ENCODE results near the gene SUSD3. TPM values are rescaled to one million over a fixed set of nuclear protein-coding genes. Genes with fewer than 3 reads are reported as not detected.

The SUSD3 gene
- total and polyA plus RNA-seq, 2 of the 4 experiments (the other 2 are of a cell fraction), result 0.54 to 1.5 TPM

GRCh38 chr9:93057703-93058354 lies 672 bp upstream of the SUSD3 start:
- peaks cover 2% of the 10 kb centered on the region; the same call in 1 of the 2 replicates for H3K4me1 ChIP-seq (ENCODE audit: control insufficient read depth, insufficient read depth, low read length)
- no peaks in the 10 kb centered on the region for H3K9me3 ChIP-seq (ENCODE audit: control insufficient read depth, insufficient read depth, low read length)
- BruUV-seq (replicated peaks), result no TSS peak
- no peak overlapping the region for H2BK120ac ChIP-seq (ENCODE audit: low read depth, low read length)
- ATAC-seq (ENCODE audit: low read depth), result no peak
- no peaks in the 10 kb centered on the region for H3K36me3 ChIP-seq (ENCODE audit: control insufficient read depth, insufficient read depth, low read length)
- ChIA-PET CTCF (no interaction called here), POLR2A (ENCODE audit: unreplicated experiment) (no interaction called here)
- no peaks in the 10 kb centered on the region; the same call in 1 of the 2 replicates for H3K9me1 ChIP-seq (ENCODE audit: insufficient read depth, low read length)
- H4K8ac ChIP-seq (ENCODE audit: low read depth in 2 of 2, low read length in 2 of 2), result no peak overlapping the region
- H3K9ac ChIP-seq (ENCODE audit: low read depth, low read length), result no peak overlapping the region
- no peaks in the 10 kb centered on the region for H4K20me1 ChIP-seq (ENCODE audit: insufficient read depth, low read length)
- no peak overlapping the region for H3K4me2 ChIP-seq (ENCODE audit: low read depth, low read length)
- no peak overlapping the region for H3K27ac ChIP-seq (ENCODE audit: insufficient read depth, low read length)
- intact Hi-C loops (cut with micrococcal nuclease), result no loop called here
- peaks cover 20% of the 10 kb centered on the region for H3K27me3 ChIP-seq (ENCODE audit: control insufficient read depth, insufficient read depth, low read length)
- H2BK15ac ChIP-seq (ENCODE audit: low read depth, low read length), result no peak overlapping the region
- dilution Hi-C loops (cut with HindIII; ENCODE audit: low sequenced_read_pairs, unreplicated experiment), result no loop called here
- 67% methylated on average over 1 of the region's 14 CpGs; no CpG with 5 or more reads in 1 of the 2 experiments for WGBS, 2 experiments (ENCODE audit: extremely low coverage in 2 of 2, insufficient read length in 1 of 2)
- H3K14ac ChIP-seq (replicated peaks; ENCODE audit: low read depth, low read length), result no peak overlapping the region
- no peak overlapping the region for H2AK5ac ChIP-seq (ENCODE audit: low read depth, low read length)
- no peak overlapping the region for H3K18ac ChIP-seq (ENCODE audit: low read depth, low read length)
- no peak overlapping the region for H4K5ac ChIP-seq (ENCODE audit: low read depth, low read length)
- no peak overlapping the region for H3K4me3 ChIP-seq (ENCODE audit: insufficient read depth, low read depth, low read length)
- H3K56ac ChIP-seq (ENCODE audit: extremely low read depth, insufficient read depth, low read length), result no peak overlapping the region
- H2BK20ac ChIP-seq (ENCODE audit: low read depth, low read length), result no peak overlapping the region
- H3K4ac ChIP-seq (ENCODE audit: low read depth, low read length), result no peak overlapping the region
- TF ChIP-seq MXI1 (IDR thresholded peaks at IDR 0.05; ENCODE audit: borderline replicate concordance, low read depth, low read length) (no peak), RAD21 (IDR thresholded peaks at IDR 0.05; ENCODE audit: low read length) (no peak), MAFK (IDR thresholded peaks at IDR 0.05; ENCODE audit: low read depth, low read length) (no peak), CEBPB (IDR thresholded peaks at IDR 0.05; ENCODE audit: low read depth, low read length) (no peak), USF2 (IDR thresholded peaks at IDR 0.05; ENCODE audit: low read depth, low read length) (no peak), FOS (IDR thresholded peaks at IDR 0.05; ENCODE audit: low read depth, low read length) (no peak), RFX5 (IDR thresholded peaks at IDR 0.05; ENCODE audit: low read depth, low read length) (no peak), BHLHE40 (IDR thresholded peaks at IDR 0.05; ENCODE audit: low read depth, low read length) (no peak), RCOR1 (IDR thresholded peaks at IDR 0.05; ENCODE audit: insufficient replicate concordance, low read length) (no peak), MAZ (IDR thresholded peaks at IDR 0.05; ENCODE audit: borderline replicate concordance, low read depth, low read length) (no peak), ELK1 (IDR thresholded peaks at IDR 0.05; ENCODE audit: borderline replicate concordance, low read depth, low read length) (no peak), NFE2L2 (IDR thresholded peaks at IDR 0.05; ENCODE audit: low read depth, low read length) (no peak), SMC3 (IDR thresholded peaks at IDR 0.05; ENCODE audit: low read depth, low read length) (no peak), CHD1 (IDR thresholded peaks at IDR 0.05; ENCODE audit: low read depth, low read length) (no peak), CTCF (conservative IDR thresholded peaks at IDR 0.05; ENCODE audit: low read depth, low read length) (no peak), POLR2A (IDR thresholded peaks at IDR 0.05; ENCODE audit: low read depth, low read length) (no peak)
- no peak overlapping the region for H4K91ac ChIP-seq (ENCODE audit: insufficient read depth, low read depth, low read length)
- H2BK5ac ChIP-seq (ENCODE audit: low read depth, low read length, poor library complexity, severe bottlenecking), result no peak overlapping the region
- H2AFZ ChIP-seq (replicated peaks; ENCODE audit: low read length, poor library complexity), result peak overlapping the region; percentile 63
- peak overlapping the region; percentile 65 for H2AK9ac ChIP-seq (replicated peaks; ENCODE audit: low read depth, low read length, poor library complexity)
- DNase-seq, result no peak
- in situ Hi-C loops (cut with MboI; ENCODE audit: low sequenced_read_pairs), result no loop called here
- H3K23ac ChIP-seq (ENCODE audit: low read depth, low read length), result no peak overlapping the region
- no peaks in the 10 kb centered on the region for H3K79me1 ChIP-seq (ENCODE audit: low read depth in 1 of 2, low read length in 2 of 2)
